AG09319 (cell line): ENCODE data around the gene OSMR.

Experiments used
- DNase-seq: peaks from one replicate; pipeline ENCODE4 v3.0.0-alpha.2; 2010; ENCODE audit warnings: low read depth; ENCODE audit errors: extremely low read depth
- TF ChIP-seq, protein P1 (sequence below): IDR thresholded peaks from 2 replicates; pipeline ENCODE4 v1.5.1; 2011; ENCODE audit warnings: low read depth, mild to moderate bottlenecking, inconsistent platforms, low read length, moderate library complexity

OSMR gene

DNA sequence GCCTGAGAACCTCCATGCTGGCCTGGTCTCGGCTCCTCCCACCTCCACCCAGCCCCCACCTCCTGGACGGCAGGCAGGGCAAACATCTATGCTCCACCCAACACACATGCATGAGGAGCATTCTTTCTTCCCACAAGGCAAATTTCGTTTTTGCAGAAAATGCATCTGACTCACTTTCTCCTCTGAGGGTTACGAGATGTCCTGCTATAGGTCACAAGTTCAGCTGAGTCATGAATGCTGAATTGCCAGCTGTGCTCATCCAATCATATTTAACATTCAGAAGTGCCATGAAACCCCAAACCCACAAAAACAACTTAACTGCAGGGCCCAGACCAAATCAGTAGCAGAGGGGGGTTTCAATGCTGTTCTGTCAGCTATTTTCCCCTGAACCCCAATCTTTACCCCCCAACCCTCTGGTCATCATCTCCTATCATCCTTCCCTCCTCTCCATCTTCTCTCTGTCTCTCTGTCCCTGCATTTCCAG is 39.0 kb upstream of the OSMR start:
- DNase-seq = peak; percentile 79
- TF ChIP-seq, protein P1, sequence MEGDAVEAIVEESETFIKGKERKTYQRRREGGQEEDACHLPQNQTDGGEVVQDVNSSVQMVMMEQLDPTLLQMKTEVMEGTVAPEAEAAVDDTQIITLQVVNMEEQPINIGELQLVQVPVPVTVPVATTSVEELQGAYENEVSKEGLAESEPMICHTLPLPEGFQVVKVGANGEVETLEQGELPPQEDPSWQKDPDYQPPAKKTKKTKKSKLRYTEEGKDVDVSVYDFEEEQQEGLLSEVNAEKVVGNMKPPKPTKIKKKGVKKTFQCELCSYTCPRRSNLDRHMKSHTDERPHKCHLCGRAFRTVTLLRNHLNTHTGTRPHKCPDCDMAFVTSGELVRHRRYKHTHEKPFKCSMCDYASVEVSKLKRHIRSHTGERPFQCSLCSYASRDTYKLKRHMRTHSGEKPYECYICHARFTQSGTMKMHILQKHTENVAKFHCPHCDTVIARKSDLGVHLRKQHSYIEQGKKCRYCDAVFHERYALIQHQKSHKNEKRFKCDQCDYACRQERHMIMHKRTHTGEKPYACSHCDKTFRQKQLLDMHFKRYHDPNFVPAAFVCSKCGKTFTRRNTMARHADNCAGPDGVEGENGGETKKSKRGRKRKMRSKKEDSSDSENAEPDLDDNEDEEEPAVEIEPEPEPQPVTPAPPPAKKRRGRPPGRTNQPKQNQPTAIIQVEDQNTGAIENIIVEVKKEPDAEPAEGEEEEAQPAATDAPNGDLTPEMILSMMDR = no peak

DNA sequence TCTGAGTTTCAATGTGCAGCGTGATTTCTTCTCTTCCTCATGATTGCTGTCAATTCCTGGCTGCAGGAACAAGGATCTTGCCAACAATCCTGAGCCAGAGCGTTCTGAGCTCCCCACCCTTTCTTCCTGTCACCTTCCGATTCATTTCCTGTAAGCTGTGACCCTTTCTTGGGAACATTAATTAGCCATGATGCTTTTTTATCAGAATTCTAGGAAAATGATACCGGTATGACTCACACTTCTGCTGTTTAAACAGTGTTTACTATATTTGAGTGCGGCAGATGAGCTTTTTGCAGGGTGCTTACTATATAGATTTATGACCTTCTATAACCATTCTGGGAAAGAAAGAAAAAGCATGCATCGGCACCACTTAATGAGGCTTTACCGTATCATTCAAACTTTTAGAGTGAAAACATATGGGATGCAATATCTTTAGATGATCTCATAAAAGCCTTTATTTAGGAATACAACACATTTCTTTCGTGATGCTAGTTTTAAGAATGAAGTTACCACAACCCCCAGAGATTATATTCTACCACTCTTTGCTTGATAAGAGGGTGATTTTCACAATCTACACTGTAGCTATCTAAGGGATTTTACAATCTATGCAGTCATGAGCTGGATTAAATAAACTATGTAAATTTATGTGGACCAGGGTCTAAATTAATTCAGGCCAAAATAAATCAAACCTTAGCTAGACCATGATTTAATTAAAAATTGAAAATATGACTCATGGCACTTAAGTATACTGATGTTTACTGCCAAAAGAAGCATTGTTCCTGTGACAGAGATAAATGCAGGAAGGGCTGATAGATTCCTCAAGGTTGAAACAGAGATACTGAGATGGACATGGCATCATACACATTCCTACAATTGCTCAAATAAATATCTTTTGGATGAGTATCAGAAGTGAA is 38.0 kb upstream of the OSMR start:
- DNase-seq = no peak
- TF ChIP-seq, protein P1 = no peak

DNA sequence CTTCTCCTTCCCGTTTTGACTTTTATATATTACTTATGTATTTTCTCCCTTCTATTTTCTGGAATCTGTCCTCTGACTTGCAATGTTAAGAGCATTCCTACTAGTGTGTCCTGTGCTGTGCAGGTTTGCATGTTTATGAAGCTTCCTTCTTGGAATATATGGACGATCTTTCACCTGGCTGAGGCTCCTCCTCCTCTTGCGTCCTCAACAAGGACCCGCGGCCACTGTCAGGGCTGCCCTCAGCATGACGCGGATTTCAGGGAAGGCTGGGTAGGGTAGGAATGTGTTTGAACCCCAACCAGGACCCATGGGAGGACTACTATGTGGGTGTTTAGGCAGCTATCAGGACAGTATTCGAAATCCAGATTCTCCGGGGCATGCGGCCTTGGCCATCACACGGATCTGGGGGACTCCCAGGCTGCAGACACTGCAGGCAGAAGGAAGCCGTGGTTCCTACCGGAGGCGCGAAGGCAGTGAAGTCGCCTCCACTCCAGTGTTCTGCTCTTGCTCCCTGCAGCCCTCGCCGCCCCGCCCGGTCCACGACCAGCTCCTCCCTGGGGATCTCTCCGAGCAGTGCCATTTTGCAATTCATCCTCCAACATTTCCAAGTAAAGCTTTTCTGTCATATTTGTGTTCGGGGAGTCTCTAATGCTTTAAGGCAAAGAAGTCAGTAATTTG is 37.0 kb upstream of the OSMR start:
- no peak for DNase-seq
- TF ChIP-seq, protein P1 = no peak

DNA sequence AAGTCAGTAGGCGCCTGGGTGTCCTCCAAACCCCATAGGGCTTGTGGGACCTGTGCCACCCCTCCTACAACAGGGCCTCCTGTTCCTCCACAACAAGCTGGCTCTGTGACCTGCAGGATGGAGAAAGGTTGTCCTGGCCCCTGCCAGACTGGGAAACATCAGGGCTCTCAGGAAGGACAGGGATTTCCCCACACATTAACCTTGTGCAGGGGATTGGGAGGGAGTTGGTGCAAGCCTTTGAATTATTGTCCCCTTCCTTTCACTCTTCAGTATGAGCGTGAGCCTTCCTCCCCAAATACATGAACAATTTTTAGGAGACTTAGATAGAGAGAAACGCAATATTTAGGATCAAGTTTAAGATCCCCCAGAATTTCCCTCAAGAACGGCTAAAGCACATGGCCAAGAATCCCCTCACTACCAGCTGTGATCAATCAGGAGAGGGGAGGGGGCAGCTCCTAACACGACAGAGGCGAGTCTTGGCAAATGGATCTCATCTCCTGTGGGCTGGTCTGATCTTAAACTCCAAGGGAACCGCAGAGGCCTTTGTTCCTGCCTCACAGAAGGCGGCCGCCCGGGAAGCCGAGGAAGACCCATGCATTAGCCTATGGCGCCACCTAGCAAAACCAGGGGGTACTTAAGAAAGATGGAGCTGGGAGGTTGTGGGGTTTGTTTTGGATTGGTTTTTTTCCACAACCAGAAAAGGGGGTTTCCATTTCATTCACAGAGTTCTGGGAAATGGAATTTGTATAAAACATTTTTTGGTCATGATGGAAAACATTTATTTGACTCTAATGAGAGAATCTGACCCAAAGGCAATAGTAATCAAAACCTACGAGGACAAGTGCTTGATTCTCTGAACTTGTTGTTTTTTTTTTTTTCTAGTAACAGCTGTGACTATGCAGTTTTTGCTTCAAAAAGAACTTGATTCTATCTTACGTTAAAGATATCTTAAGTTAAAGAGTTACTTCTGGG is 36.1 kb upstream of the OSMR start:
- peak; percentile 77 for DNase-seq
- TF ChIP-seq, protein P1 = peak; percentile 90

DNA sequence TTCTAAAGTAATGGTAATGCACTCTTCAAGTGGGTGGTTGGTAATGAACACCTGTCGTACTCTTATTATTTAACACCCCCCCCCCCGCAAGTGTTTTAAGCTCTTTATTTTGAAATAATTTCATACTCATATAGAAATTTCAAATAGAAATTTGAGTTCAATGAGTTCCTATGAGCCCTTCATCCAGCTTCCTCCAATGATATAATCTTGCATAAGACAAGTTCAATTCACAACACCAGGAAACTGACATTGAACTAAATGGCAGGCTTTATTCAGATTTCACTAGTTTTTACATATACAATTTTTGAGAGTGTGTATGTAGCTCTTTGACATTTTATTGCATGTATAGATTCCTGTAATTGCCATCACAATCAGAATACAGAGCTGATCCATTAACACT is 30.9 kb upstream of the OSMR start:
- TF ChIP-seq, protein P1 = no peak
- no peak for DNase-seq

DNA sequence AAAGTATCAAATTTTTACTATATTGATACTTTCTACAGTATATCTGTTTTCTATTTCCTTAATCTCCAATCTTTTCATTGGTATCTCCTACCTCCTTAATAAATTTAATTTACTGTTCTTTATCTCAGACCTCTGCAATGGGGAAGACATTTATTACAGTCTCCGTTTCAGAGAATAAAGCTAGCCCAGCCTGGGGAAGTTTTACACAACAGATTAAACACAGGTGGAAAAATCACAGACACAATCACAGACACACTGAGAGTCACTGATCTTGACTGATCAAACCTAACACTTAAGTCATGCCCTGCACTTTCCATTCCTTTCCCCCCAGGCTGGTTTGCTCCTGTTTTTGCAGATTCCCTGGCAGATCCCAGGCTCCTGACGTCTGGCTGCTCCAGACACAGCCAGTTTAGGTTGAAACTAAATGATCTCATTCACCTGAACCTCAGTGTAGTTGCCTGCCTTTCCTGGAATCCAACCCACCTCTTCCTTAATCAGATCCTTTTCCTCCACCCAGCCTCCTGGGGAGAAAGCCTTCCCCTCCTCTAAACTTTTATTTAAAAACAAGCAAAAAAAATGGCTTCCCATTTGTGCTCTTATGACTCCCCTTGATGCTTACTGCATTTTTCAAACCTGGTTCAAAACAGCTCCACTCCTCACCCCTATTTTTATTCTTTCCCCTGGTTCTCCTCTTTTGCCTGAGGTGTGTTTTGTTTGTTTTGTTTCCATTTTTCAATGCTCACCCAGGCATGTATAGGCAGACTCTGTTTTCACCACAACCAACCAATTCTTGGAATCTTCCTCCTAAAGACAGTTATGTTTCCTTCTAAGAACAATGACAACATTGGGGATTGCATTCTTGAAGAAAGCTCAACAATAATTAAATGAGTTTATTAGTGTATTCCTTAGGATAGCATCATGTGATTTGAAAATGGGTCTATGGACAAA is 29.5 kb upstream of the OSMR start:
- TF ChIP-seq, protein P1 = no peak
- DNase-seq = no peak
